ENCODE measurements around the gene EPHB2.

DNA sequence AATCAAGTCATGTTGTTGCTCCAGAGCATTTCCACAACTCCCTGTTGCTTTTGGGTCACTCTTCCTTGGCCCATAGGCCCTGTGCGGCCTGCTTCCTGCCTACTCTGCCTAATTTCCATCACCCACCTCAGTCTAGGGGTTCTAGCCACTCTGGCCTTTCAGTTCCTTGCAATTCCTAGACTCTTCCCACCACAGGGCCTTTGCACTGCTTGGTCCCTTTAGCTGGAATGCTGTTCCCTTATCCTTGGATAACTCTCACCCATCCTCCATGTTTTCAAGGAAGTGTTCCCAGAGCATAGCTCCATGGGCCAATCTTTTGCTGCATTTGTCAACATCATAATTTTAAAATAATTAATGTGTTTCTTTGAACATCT, 18.7 kb downstream of the EPHB2 start:
- TF ChIP-seq CTCF (IDR thresholded peaks at IDR 0.05), result no peak
- TF ChIP-seq POLR2A (IDR thresholded peaks at IDR 0.05), result no peak
- TF ChIP-seq EP300 (IDR thresholded peaks at IDR 0.05), result no peak

Measured in suprapubic skin (tissue), 3 donors.